Kidney epithelial cell (primary cell): ENCODE results near the gene USP31. TPM values are rescaled to one million over a fixed set of nuclear protein-coding genes. Genes with fewer than 3 reads are reported as not detected.

Experiments
- DNase-seq: peaks from one replicate; pipeline ENCODE4 v3.0.0-alpha.2; 2010; ENCODE audit warnings: low read depth
- H3K27me3 ChIP-seq: 2 replicates; pipeline ENCODE4 v1.6.0; 2011; ENCODE audit warnings: low read length; ENCODE audit not compliant: control insufficient read depth, insufficient read depth
- H3K36me3 ChIP-seq: 2 replicates; pipeline ENCODE4 v1.5.1; 2011; ENCODE audit warnings: low read length; ENCODE audit not compliant: control insufficient read depth, insufficient read depth
- H3K4me3 ChIP-seq: 2 replicates; pipeline ENCODE4 v1.5.1; 2011; ENCODE audit warnings: low read depth, mild to moderate bottlenecking, control low read depth, low read length
- total RNA-seq: library from RNA; depleted of rRNA; stranded (reverse); fragments of >200 nt; gene quantifications from 2 replicates; pipeline ENCODE4 v1.2.3, GENCODE V29; 2015
- TF ChIP-seq, protein P1 (sequence below): IDR thresholded peaks from 2 replicates; pipeline ENCODE4 v1.5.1; 2011; ENCODE audit warnings: mild to moderate bottlenecking, moderate library complexity, low read length, control low read depth, inconsistent platforms; ENCODE audit not compliant: insufficient read depth, poor library complexity, severe bottlenecking

The USP31 gene
- total RNA-seq, 1 donor from 2014 or later: 16.1 TPM

- TF ChIP-seq, protein P1, sequence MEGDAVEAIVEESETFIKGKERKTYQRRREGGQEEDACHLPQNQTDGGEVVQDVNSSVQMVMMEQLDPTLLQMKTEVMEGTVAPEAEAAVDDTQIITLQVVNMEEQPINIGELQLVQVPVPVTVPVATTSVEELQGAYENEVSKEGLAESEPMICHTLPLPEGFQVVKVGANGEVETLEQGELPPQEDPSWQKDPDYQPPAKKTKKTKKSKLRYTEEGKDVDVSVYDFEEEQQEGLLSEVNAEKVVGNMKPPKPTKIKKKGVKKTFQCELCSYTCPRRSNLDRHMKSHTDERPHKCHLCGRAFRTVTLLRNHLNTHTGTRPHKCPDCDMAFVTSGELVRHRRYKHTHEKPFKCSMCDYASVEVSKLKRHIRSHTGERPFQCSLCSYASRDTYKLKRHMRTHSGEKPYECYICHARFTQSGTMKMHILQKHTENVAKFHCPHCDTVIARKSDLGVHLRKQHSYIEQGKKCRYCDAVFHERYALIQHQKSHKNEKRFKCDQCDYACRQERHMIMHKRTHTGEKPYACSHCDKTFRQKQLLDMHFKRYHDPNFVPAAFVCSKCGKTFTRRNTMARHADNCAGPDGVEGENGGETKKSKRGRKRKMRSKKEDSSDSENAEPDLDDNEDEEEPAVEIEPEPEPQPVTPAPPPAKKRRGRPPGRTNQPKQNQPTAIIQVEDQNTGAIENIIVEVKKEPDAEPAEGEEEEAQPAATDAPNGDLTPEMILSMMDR: no peak
- H3K36me3 ChIP-seq: no peaks in the 10 kb centered on the region
- H3K4me3 ChIP-seq: no peak overlapping the region
- H3K27me3 ChIP-seq: peaks cover 4% of the 10 kb centered on the region
- no peak for DNase-seq
Observed at GRCh38 chr16:23052908-23053580, 96.2 kb downstream of the USP31 start.

DNA sequence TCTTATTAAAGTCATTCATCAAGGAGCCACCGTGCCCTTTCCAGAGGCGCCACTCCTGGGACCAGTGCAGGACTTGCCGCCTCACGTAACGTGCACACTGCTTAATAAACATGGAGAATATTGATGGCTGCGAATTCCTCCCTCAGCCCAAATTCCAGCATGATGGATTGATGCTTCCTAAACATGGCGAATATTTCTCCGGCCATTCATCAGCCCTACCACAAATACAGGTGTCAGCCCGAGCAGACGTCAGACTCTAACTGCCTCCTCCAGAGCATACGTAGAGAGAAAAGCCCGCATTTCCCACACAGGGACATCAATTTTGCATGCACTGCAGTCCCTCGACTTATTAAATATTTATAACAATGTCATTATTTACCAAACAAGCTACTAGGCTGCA lies 97.0 kb downstream of the USP31 start:
- Histone ChIP-seq H3K27me3 (peaks cover 4% of the 10 kb centered on the region), H3K36me3 (no peaks in the 10 kb centered on the region), H3K4me3 (no peak overlapping the region)
- DNase-seq: no peak
- TF ChIP-seq, protein P1: no peak

DNA sequence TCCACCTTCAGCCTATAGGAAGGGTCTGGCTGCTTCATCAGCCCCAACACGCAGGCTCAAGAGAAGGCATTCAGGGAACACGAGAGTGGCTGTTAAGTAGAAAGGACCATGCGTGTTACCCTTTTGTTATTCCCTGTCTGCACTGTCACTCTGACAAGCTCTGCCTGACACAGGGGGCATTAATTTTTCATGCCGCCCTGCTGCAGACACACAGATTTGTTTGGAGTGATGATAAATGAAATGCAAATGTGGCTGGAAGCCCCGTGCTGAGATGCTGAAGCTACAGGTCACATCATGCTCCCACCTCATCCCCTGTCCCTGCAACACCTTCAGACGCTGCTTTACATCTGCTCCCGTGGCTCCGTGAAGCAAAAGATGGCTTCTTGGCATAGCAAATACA lies 97.7 kb downstream of the USP31 start:
- H3K36me3 ChIP-seq: no peaks in the 10 kb centered on the region
- TF ChIP-seq, protein P1: no peak
- DNase-seq: no peak
- H3K27me3 ChIP-seq: peaks cover 4% of the 10 kb centered on the region
- H3K4me3 ChIP-seq: no peak overlapping the region

DNA sequence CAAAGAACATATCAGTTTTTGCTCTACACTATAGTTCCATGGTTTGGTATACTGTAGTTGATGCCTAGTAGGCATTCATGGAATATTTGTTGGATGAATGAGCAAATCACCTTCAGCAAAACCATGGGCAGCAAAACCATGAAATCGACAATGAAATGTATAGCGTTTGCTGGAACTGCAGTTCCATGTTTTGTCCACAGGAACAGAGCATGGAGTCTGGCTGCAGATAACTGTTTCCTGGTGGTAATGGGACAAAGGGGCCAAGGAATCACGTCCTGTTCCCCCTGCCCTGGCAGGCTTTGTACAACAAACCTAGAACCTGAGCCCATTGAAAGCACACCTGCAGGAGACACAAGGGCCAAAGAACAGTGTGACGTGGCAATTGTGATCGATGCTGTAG lies 101.1 kb downstream of the USP31 start:
- no peaks in the 10 kb centered on the region for H3K36me3 ChIP-seq
- TF ChIP-seq, protein P1: no peak
- no peak overlapping the region for H3K4me3 ChIP-seq
- DNase-seq: no peak
- peaks cover 4% of the 10 kb centered on the region for H3K27me3 ChIP-seq

DNA sequence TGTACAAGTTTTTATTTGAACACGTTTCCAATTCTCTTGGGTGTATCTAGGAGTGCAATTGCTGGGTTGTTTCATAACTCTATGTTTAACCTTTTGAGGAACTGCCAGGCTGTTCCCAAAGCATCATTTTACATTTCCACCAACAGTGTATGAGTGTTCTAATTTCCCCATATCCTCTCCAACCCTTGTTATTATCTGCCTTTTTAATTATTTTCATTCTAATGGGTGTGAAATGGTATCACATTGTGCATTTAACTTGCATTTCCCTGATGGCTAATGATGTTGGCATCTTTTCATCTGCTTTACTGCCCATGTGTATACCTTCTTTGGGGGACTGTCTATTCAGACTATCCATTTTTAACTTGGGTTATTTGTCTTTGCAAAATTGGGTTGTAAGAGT lies 104.2 kb downstream of the USP31 start:
- Histone ChIP-seq H3K27me3 (no peaks in the 10 kb centered on the region), H3K36me3 (no peaks in the 10 kb centered on the region), H3K4me3 (no peak overlapping the region)
- TF ChIP-seq, protein P1: no peak
- no peak for DNase-seq

DNA sequence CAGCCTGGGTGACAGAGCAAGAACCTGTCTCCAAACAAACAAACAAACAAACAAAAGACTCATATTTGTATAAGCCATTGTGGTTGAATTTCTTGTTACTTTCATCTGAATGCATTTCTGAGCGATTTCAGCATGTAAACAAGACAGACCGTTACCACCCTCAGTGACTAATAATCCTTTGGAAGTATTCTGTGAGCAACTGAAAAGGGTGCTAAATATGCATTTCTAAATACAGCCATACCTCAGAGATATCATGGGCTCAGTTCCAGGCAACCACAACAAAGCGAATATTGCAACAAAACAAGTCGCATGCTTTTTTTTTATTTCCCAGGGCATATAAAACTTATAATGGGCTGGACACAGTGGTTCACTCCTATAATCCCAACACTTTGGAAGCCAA lies 109.0 kb downstream of the USP31 start:
- no peak overlapping the region for H3K4me3 ChIP-seq
- no peaks in the 10 kb centered on the region for H3K36me3 ChIP-seq
- DNase-seq: no peak
- no peaks in the 10 kb centered on the region for H3K27me3 ChIP-seq
- TF ChIP-seq, protein P1: no peak
